NCI-H524 treated with DMSO at 0.1 percent for 48 hours (cell line): ENCODE results near the gene RBM33.

Experiments used
- DNase-seq: peaks from one replicate; lab custom pipeline; 2025; lab: John Stamatoyannopoulos, UW

The RBM33 gene

GRCh38 chr7:155797262-155798250 is 153.1 kb downstream of the RBM33 start:
- no peak for DNase-seq

DNA sequence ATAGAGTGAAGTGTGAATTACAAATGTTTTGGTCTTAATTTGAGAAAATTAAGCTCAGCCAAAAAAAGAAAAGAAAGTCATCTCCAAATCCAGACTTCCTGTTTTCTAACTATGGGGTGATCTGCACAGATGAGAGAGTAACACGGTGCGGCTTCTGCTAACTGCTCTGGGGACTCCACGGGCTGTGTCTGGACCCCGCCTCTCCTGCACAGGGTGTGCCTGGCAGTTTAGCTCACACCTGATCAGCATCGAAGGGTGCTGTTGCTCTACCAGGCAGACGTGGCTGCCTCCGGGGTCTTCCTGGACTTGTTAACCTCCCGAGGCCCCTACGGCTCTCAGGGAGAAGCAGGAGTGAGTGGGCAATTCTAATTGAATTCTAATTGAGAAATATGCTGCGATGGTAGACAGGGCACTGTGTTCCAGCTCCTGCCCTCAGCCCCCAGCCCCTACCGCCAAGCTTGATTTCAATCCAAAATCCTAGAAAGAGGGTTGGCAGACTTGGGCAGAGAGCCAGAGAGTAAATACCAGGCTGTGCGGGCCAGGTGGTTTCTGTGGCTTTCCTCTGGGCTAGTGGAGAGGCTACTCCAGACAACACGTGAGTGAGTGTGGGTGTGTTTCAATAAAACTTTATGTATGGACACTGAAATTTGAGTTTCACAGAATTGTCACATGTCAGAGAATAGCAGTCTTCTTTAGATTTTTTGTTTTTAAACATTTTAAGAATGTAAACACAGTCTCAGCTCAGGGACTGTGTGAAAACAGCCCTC is 154.4 kb downstream of the RBM33 start:
- no peak for DNase-seq

DNA sequence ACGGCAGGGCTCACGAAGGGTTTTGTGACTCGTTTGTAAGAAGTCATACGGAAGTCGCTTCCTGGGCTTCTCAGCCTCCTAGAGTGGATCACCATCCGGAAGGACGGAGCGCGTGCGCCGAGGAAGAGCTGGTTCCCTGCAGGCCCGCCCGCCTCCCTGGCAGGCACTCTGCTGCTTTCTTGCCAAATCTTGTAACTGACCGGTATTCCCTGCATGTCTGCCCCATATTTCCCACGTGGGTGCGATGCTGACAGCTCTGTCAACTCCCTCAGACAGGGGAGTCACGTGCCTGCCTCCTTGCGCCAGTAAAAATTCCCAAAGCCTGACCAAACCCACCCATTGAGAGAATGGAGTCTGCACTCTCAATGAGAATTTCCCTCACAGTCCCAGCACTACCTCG is 155.1 kb downstream of the RBM33 start:
- DNase-seq, result no peak

DNA sequence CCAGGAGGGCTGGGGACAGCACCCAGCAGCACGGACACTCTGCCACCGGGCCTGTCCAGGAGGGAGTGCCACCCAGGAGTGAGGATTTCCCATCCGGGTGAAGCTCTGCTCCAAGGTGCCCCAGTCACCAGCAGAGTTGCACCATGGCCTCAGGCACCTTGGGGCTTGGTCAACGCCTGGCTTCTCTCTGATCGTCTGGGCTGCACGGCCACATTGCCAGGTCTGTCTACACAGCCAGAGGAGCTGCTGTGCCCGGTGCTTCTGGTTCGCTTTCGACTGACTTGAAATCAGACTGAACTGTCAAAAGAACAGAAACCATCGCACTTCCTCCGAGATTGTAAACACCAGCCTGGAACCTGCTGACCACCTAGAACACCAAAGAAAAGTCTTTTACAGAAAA is 155.8 kb downstream of the RBM33 start:
- DNase-seq, result no peak

GRCh38 chr7:155800741-155801267 is 156.3 kb downstream of the RBM33 start:
- DNase-seq, result no peak

GRCh38 chr7:155802291-155802690 is 157.8 kb downstream of the RBM33 start:
- DNase-seq, result no peak

- DNase-seq, result no peak
Measured at GRCh38 chr7:155802906-155803417, 158.5 kb downstream of the RBM33 start.

- DNase-seq, result no peak
Measured at GRCh38 chr7:155803418-155804376, 159.2 kb downstream of the RBM33 start.

DNA sequence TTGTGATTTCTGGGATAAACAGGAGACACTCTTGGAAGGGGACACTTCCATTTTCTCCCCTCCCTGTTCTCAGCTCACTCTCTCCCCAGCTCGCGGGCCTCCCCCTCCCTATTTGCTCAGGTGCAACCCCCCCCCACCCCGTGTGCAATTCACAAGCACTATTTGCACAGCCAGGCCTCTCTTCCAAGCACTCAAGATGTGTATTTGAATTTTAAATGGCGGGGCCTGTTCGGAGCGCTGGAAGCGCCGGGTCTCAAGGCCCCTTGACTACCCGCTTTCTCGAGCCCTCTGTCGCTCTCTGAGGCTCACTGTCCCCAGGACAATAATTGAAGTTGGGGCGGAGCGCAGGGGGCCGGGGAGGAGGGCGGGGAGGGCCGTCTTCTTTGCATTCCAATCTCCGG is 160.0 kb downstream of the RBM33 start:
- no peak for DNase-seq

- no peak for DNase-seq
Measured at GRCh38 chr7:155804897-155805825, 160.7 kb downstream of the RBM33 start.

DNA sequence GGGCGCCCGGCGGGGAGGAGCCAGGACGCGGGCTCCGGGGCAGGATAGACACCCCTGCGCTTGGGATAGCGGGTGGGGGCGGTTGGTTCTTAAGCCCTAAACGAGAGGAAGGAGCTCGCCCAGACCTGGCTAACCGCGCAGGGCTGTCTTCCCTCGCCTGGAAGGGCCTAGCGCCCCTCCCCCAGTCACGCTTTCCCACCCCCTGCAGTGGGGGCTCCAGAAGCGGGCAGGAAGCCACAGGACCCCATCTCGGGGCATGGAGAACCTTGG is 161.3 kb downstream of the RBM33 start:
- DNase-seq, result no peak

GRCh38 chr7:155806096-155806871 is 161.8 kb downstream of the RBM33 start:
- DNase-seq, result no peak

- no peak for DNase-seq
Measured at GRCh38 chr7:155807065-155807671, 162.7 kb downstream of the RBM33 start.

DNA sequence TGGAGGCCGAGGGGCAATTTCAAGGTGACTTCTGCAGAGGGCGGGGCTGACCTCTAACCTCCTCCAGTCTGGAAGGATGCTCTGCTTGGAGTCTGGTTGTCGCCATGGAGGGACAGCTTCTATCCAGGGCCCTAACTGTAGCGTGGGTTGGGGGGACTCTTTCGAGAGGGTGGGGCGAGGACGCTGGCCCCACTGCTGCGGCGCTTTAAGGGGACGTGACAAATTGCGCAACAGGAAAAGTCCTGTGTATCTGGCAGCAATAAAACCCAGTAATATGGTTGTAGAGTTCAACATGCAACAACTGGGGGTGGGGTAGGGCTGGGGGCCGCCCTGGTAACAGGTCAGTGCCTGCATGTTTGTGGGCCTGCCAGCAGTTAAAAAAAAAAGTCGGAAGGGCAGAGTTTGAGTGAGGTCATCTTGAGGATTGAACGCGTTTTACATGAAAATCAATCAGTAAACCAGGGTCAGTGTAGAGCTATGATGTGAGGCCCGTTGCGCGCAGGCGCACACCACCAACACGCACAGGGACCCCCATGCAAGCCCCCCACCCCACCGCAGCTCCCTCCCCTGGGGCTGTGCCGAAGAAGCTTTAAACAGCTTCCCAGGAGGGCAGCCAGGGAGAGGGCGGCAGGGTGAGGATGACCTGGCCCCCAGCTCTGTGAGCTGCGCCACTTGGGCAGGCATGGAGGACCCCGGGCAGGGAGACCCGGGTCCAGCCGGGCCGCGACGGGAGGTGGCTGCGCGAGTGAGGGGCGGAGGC is 163.5 kb downstream of the RBM33 start:
- no peak for DNase-seq

GRCh38 chr7:155808549-155809331 is 164.3 kb downstream of the RBM33 start:
- no peak for DNase-seq

DNA sequence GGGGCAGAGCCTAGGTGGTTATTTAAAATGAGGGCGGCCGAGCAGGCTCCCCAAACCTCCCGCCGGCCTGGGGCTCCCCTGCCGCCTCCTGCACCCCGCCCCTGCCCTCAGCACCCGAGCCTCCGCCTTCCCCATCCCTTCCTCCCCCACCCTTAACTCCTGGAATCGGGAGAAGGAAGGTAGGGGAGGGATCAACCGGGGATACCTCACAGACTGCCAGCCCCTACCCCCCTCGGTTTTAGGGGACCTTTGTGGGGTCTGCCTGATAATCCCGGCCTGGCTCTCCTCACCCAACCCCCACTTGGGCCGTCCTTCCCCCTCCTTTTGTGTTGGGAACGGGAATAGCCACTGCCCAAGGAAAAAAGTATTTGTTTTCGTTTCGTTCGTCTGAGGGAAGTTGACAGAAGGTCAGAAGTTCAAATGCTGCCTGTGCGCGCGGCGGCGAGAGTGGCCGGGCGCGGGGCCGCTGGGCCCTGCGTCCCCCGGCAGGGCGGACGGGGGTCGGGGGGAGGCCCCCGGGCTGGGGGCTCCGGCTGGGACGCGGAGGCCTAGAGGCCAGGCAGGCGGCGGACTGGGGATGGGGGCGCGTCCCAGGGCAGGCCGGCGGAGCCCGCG is 165.0 kb downstream of the RBM33 start:
- no peak for DNase-seq
